ENCODE results near the gene BMP6.

BMP6 gene

GRCh38 chr6:7899101-7899888, 173.4 kb downstream of the BMP6 start:
- Histone ChIP-seq H3K27me3 (replicated peaks; ENCODE audit: control insufficient read depth, insufficient read depth, low read length) (no peaks in the 10 kb centered on the region), H3K36me3 (ENCODE audit: control insufficient read depth, insufficient read depth, low read length) (peaks cover 53% of the 10 kb centered on the region), H3K4me3 (replicated peaks; ENCODE audit: low read depth, low read length) (no peak overlapping the region)
- TF ChIP-seq CTCF (IDR thresholded peaks at IDR 0.05; ENCODE audit: insufficient read depth, low read length, poor library complexity, severe bottlenecking) = peak; percentile 37
- DNase-seq (ENCODE audit: extremely low read depth, insufficient read length) = no peak

DNA sequence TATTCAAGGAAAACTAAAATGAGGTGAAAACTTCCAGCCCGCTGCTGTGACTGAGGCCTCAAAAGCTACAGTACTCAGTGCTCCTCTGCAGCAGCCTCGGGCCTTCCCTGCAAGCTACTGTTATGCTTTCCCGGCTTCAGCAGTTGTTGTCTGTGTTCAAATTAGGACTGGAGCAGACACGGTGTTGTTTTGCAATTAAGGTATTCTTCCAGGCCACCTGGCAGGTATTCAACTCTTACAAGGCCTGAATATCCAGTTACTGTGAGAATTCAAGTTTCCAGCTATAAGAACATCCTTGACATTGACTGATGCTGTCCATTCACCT, 174.0 kb downstream of the BMP6 start:
- H3K36me3 ChIP-seq (ENCODE audit: control insufficient read depth, insufficient read depth, low read length) = peaks cover 55% of the 10 kb centered on the region
- TF ChIP-seq CTCF (IDR thresholded peaks at IDR 0.05; ENCODE audit: insufficient read depth, low read length, poor library complexity, severe bottlenecking) = no peak
- no peak overlapping the region for H3K4me3 ChIP-seq (replicated peaks; ENCODE audit: low read depth, low read length)
- DNase-seq (ENCODE audit: extremely low read depth, insufficient read length) = no peak
- no peaks in the 10 kb centered on the region for H3K27me3 ChIP-seq (replicated peaks; ENCODE audit: control insufficient read depth, insufficient read depth, low read length)

- no peak for DNase-seq (ENCODE audit: extremely low read depth, insufficient read length)
- Histone ChIP-seq H3K36me3 (ENCODE audit: control insufficient read depth, insufficient read depth, low read length) (peaks cover 48% of the 10 kb centered on the region), H3K27me3 (replicated peaks; ENCODE audit: control insufficient read depth, insufficient read depth, low read length) (no peaks in the 10 kb centered on the region), H3K4me3 (replicated peaks; ENCODE audit: low read depth, low read length) (no peak overlapping the region)
- TF ChIP-seq CTCF (IDR thresholded peaks at IDR 0.05; ENCODE audit: insufficient read depth, low read length, poor library complexity, severe bottlenecking) = no peak
These were observed 174.7 kb downstream of the BMP6 start for GRCh38 chr6:7900621-7901020.

DNA sequence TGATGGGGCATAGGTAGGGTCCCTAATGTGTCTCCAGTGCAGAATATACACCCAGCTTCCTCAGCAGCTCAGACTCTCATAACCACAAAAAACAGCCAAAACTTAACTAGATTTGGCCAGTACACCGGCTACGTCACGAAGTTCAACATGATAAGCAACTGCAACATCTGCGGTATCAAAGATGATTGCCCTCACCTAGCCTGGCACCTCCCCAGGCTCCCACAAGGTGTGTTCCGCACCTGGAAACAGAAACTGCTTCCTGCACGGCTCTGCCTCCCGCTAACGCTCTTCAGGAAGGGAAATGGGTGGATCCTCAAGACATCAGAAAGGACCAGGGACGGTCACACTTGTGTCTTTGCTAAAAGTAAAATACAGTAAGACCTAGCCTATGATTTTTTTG, 175.2 kb downstream of the BMP6 start:
- DNase-seq (ENCODE audit: extremely low read depth, insufficient read length) = no peak
- Histone ChIP-seq H3K36me3 (ENCODE audit: control insufficient read depth, insufficient read depth, low read length) (peaks cover 44% of the 10 kb centered on the region), H3K27me3 (replicated peaks; ENCODE audit: control insufficient read depth, insufficient read depth, low read length) (no peaks in the 10 kb centered on the region), H3K4me3 (replicated peaks; ENCODE audit: low read depth, low read length) (no peak overlapping the region)
- TF ChIP-seq CTCF (IDR thresholded peaks at IDR 0.05; ENCODE audit: insufficient read depth, low read length, poor library complexity, severe bottlenecking) = no peak

- DNase-seq (ENCODE audit: extremely low read depth, insufficient read length) = no peak
- Histone ChIP-seq H3K27me3 (replicated peaks; ENCODE audit: control insufficient read depth, insufficient read depth, low read length) (no peaks in the 10 kb centered on the region), H3K36me3 (ENCODE audit: control insufficient read depth, insufficient read depth, low read length) (peaks cover 44% of the 10 kb centered on the region), H3K4me3 (replicated peaks; ENCODE audit: low read depth, low read length) (no peak overlapping the region)
- TF ChIP-seq CTCF (IDR thresholded peaks at IDR 0.05; ENCODE audit: insufficient read depth, low read length, poor library complexity, severe bottlenecking) = no peak
These were observed 175.9 kb downstream of the BMP6 start for GRCh38 chr6:7901780-7902179.

DNA sequence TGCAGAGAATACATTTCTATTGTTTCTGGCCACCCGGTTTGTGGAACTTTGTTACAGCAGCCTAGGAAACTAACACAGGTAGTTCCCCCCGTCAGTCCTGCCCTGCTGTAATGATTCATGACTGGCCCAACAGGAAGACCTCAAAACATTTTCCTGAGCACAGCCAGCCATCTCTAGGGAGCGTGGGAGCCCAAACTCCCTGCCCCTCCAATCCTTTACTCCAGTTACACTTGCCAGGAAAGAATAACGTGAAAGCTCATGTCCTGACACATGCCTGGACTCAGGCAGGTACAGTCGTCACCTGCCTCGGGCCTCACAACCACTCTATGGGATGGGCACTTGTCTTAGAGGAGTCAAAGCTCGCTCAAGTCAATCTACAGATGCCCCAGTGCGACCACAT, 176.3 kb downstream of the BMP6 start:
- Histone ChIP-seq H3K27me3 (replicated peaks; ENCODE audit: control insufficient read depth, insufficient read depth, low read length) (no peaks in the 10 kb centered on the region), H3K4me3 (replicated peaks; ENCODE audit: low read depth, low read length) (no peak overlapping the region), H3K36me3 (ENCODE audit: control insufficient read depth, insufficient read depth, low read length) (peaks cover 45% of the 10 kb centered on the region)
- no peak for TF ChIP-seq CTCF (IDR thresholded peaks at IDR 0.05; ENCODE audit: insufficient read depth, low read length, poor library complexity, severe bottlenecking)
- no peak for DNase-seq (ENCODE audit: extremely low read depth, insufficient read length)

Data from GM06990 (cell line).